GM12878 (cell line): ENCODE data around the gene CFAP20. TPM values are rescaled to one million over a fixed set of nuclear protein-coding genes. Genes with fewer than 3 reads are reported as not detected.

Experiments used
- ATAC-seq: fragments of 200-7000 bp; cut with Tn5 transposase; 3 replicates; pipeline ENCODE4 v1.9.1; 2020; ENCODE audit warnings: mild to moderate bottlenecking, moderate library complexity
- BruUV-seq: library from RNA; stranded (reverse); fragments of 400-500 nt; replicated peaks from 2 replicates; lab custom pipeline; 2021; lab: Mats Ljungman, UMichigan
- CTCF ChIA-PET: fragments of 300-600 bp; sonication (Branson Sonifier 250); formaldehyde crosslinking; extraction: SDS; loops from one replicate; lab custom pipeline; 2021; ENCODE audit warnings: inconsistent platforms; lab: Yijun Ruan, JAX
- POLR2A ChIA-PET: fragments of 350-600 bp; formaldehyde crosslinking; extraction: SDS; loops from one replicate; lab custom pipeline; 2021; ENCODE audit warnings: inconsistent platforms; lab: Charles Lee
- RAD21 ChIA-PET: fragments of 300-600 bp; sonication (Branson Sonifier 250); formaldehyde crosslinking; loops from one replicate; lab custom pipeline; 2023; ENCODE audit warnings: antibody characterized with exemption; ENCODE audit not compliant: unreplicated experiment; lab: Charles Lee
- SMC1A ChIA-PET: fragments of 300-600 bp; sonication (Branson Sonifier 250); formaldehyde crosslinking; loops from one replicate; lab custom pipeline; 2023; ENCODE audit not compliant: unreplicated experiment, uncharacterized antibody; lab: Charles Lee
- DNase-seq: peaks from one replicate; pipeline ENCODE4 v3.0.0-alpha.2; 2011; ENCODE audit warnings: low read depth, low spot score
- FAIRE-seq: peaks from 3 replicates; lab custom pipeline; 2011; peaks lifted over from hg19 to GRCh38; lab: Jason Lieb, UNC
- H2AFZ ChIP-seq: 2 replicates; pipeline ENCODE4 v1.6.0; 2011; ENCODE audit warnings: low read depth, low read length, control low read depth; ENCODE audit not compliant: control insufficient read depth
- H3K27ac ChIP-seq: 2 replicates; pipeline ENCODE4 v1.5.1; 2011; ENCODE audit warnings: control low read depth; ENCODE audit not compliant: control insufficient read depth, insufficient read depth
- H3K27me3 ChIP-seq, 2 experiments: replicated peaks in 1 of 2; 2 replicates each; pipeline versions ENCODE4 v1.6.0 to v1.6.1; 2011; ENCODE audit warnings: low read length in 1 of 2; ENCODE audit not compliant: control insufficient read depth in 2 of 2, insufficient read depth in 2 of 2
- H3K36me3 ChIP-seq, 2 experiments: 2 replicates each; pipeline ENCODE4 v1.5.1; 2011; ENCODE audit warnings: low read length in 1 of 2; ENCODE audit not compliant: control insufficient read depth in 2 of 2, insufficient read depth in 2 of 2
- H3K4me1 ChIP-seq: 2 replicates; pipeline ENCODE4 v1.6.1; 2011; ENCODE audit warnings: mild to moderate bottlenecking, low read length, moderate library complexity, mixed read lengths; ENCODE audit not compliant: control insufficient read depth, insufficient read depth
- H3K4me2 ChIP-seq: 2 replicates; pipeline ENCODE4 v1.6.0; 2011; ENCODE audit warnings: control low read depth; ENCODE audit not compliant: control insufficient read depth, insufficient read depth
- H3K4me3 ChIP-seq: fragments of 200-600 bp; sonication (generic); 2 replicates; pipeline ENCODE4 v1.5.1; 2016
- H3K79me2 ChIP-seq: 2 replicates; pipeline ENCODE4 v1.6.0; 2011; ENCODE audit warnings: low read length; ENCODE audit not compliant: control insufficient read depth, insufficient read depth
- H3K9ac ChIP-seq: 2 replicates; pipeline ENCODE4 v1.8.0; 2011; ENCODE audit warnings: low read length, control low read depth, mixed read lengths; ENCODE audit not compliant: control insufficient read depth, insufficient read depth
- H3K9me3 ChIP-seq: replicated peaks from 3 replicates; pipeline ENCODE4 v1.5.1; 2011; ENCODE audit warnings: mild to moderate bottlenecking, low read length; ENCODE audit not compliant: control insufficient read depth, insufficient read depth
- H4K20me1 ChIP-seq: 2 replicates; pipeline ENCODE4 v1.6.0; 2011; ENCODE audit not compliant: control insufficient read depth, insufficient read depth
- CREB1 ChIP-seq: IDR thresholded peaks from 2 replicates; pipeline ENCODE4 v1.6.1; 2012; ENCODE audit warnings: low read depth, mild to moderate bottlenecking, inconsistent platforms
- EED ChIP-seq: sonication (generic); IDR thresholded peaks from 2 replicates; pipeline ENCODE4 v1.6.1; 2016; ENCODE audit warnings: antibody characterized with exemption, low read depth
- FOXM1 ChIP-seq: IDR thresholded peaks from 2 replicates; pipeline ENCODE4 v1.6.1; 2012; ENCODE audit warnings: low read depth, mild to moderate bottlenecking, inconsistent platforms, low read length, moderate library complexity
- IRF4 ChIP-seq: IDR thresholded peaks from 2 replicates; pipeline ENCODE4 v1.6.1; 2011; ENCODE audit warnings: low read depth, low read length
- MYC ChIP-seq: IDR thresholded peaks from 2 replicates; pipeline ENCODE4 v1.6.1; 2011; ENCODE audit warnings: mild to moderate bottlenecking, low read length, moderate library complexity, inconsistent platforms; ENCODE audit not compliant: insufficient read depth, insufficient replicate concordance, insufficient read length, severe bottlenecking
- NR2C2 ChIP-seq: IDR thresholded peaks from 2 replicates; pipeline ENCODE4 v1.6.1; 2011; ENCODE audit warnings: borderline replicate concordance, low read depth; ENCODE audit not compliant: control insufficient read depth, insufficient read length
- PAX5 ChIP-seq: IDR thresholded peaks from 2 replicates; pipeline ENCODE4 v1.6.1; 2011; ENCODE audit warnings: low read depth, low read length, borderline replicate concordance
- POU2F2 ChIP-seq: IDR thresholded peaks from 3 replicates; pipeline ENCODE4 v1.6.1; 2011; ENCODE audit warnings: low read depth, mild to moderate bottlenecking, low read length, borderline replicate concordance
- SMAD1 ChIP-seq: fragments of 450-650 bp; IDR thresholded peaks from 2 replicates; pipeline ENCODE4 v1.6.1; 2018; ENCODE audit warnings: mild to moderate bottlenecking, low read depth; ENCODE audit not compliant: partially characterized antibody
- TARDBP ChIP-seq: IDR thresholded peaks from 2 replicates; pipeline ENCODE4 v1.6.1; 2016; ENCODE audit warnings: borderline replicate concordance
- ZBTB11 ChIP-seq: fragments of 450-650 bp; formaldehyde crosslinking; IDR thresholded peaks from 2 replicates; pipeline ENCODE4 v1.5.0; 2022; ENCODE audit warnings: mild to moderate bottlenecking, missing genetic modification characterization
- ZBTB40 ChIP-seq: fragments of 450-650 bp; IDR thresholded peaks from 2 replicates; pipeline ENCODE4 v1.6.1; 2016; ENCODE audit warnings: mild to moderate bottlenecking, moderate library complexity, borderline replicate concordance
- ZNF207 ChIP-seq: fragments of 450-650 bp; IDR thresholded peaks from 2 replicates; pipeline ENCODE4 v1.6.1; 2014; ENCODE audit warnings: antibody characterized with exemption, mild to moderate bottlenecking, borderline replicate concordance
- WGBS: methylation state at CpG from one replicate; pipeline ENCODE4 v1.1.6; 2016; ENCODE audit warnings: low lambda C conversion rate; ENCODE audit not compliant: insufficient replicate concordance, insufficient coverage; ENCODE audit errors: missing lambda C conversion rate; 5-methylcytosine and 5-hydroxymethylcytosine counted together
- in situ Hi-C: fragments of 300-500 bp; cut with MboI; formaldehyde crosslinking; loops from 9 replicates; pipeline ENCODE4 v1.14.3; 2018; ENCODE audit warnings: mixed read lengths
- intact Hi-C: fragments of 100-400 bp; cut with micrococcal nuclease; formaldehyde crosslinking; loops from one replicate; pipeline ENCODE4 v1.14.2; 2022; ENCODE audit not compliant: unreplicated experiment
- polyA plus RNA-seq, 11 experiments: library from polyadenylated mRNA; depleted of rRNA in 4 of 11; unstranded in 6 of 11; stranded (reverse) in 5 of 11; fragments of >200 nt; fragmentation: Nextera tagmentation in 4 of 11; fragmentation: Illumina TruSeq in 1 of 11; extraction: Ambion mirVana in 4 of 11; extraction: Trizol in 1 of 11; gene quantifications; 1 replicate in 1 of 11; 2 replicates in 10 of 11; pipeline versions ENCODE4 v1.2.1 to v1.2.3, GENCODE V29; 2011 to 2016; ENCODE audit warnings: inconsistent platforms in 2 of 11, missing spikeins in 2 of 11, low read depth in 1 of 11
- total RNA-seq, 4 experiments: library from RNA; depleted of rRNA in 3 of 4; stranded (reverse); fragments of >200 nt in 3 of 4; fragmentation: Illumina TruSeq in 1 of 4; extraction: Trizol in 1 of 4; gene quantifications; 2 replicates each; pipeline versions ENCODE4 v1.2.1 to v1.2.3, GENCODE V29; 2013 to 2021
- TF ChIP-seq, protein P1 (sequence below): fragments of 450-650 bp; IDR thresholded peaks from 2 replicates; pipeline ENCODE4 v1.6.1; 2017; ENCODE audit warnings: mild to moderate bottlenecking, low read depth, inconsistent platforms; ENCODE audit not compliant: poor library complexity, severe bottlenecking

Gene CFAP20
- total and polyA plus RNA-seq, 10 of the 15 experiments (the other 5 are each of a cell fraction or from before 2014, with no cell fraction given): 10.9 to 61.7 (median 46.2) TPM

GRCh38 chr16:58125041-58125440, 4.1 kb downstream of the CFAP20 start:
- peaks cover 21% of the 10 kb centered on the region for H3K4me1 ChIP-seq
- DNase-seq (no peak), FAIRE-seq (no peak), ATAC-seq (no peak)
- peaks cover 72% of the 10 kb centered on the region for H3K79me2 ChIP-seq
- BruUV-seq: no TSS peak
- no peaks in the 10 kb centered on the region for H3K9me3 ChIP-seq
- H4K20me1 ChIP-seq: peaks cover 5% of the 10 kb centered on the region; the same call in 1 of the 2 replicates
- H3K4me2 ChIP-seq: 0 out of 2 replicates have a peak overlapping the region, but pooled peaks have one; percentile 99
- ChIA-PET SMC1A (interaction anchor here (1.2 to 3.9 kb wide), 8 partner anchors 13 to 212 kb away, joined by 3 to 25 read pairs (median 6); no protein-coding TSS in a partner anchor), POLR2A (interaction anchor here (0.6 to 1.5 kb wide), 2 partner anchors 97 to 156 kb away, joined by 3 to 4 read pairs; no protein-coding TSS in a partner anchor), RAD21 (interaction anchor here (1.5 to 6.6 kb wide), 3 partner anchors 22 to 106 kb away, joined by 3 to 30 read pairs (median 7); no protein-coding TSS in a partner anchor), CTCF (interaction anchor here (0.5 to 13.7 kb wide), 9 partner anchors 25 to 368 kb away, joined by 3 to 186 read pairs (median 7); partner anchors contain the start of gene ZNF319)
- no peak overlapping the region for H3K27ac ChIP-seq
- H2AFZ ChIP-seq: no peak overlapping the region
- WGBS: 97% methylated on average over 4 of the region's 4 CpGs
- in situ Hi-C loops (loop anchor here (5.0 kb wide), 1 partner anchor 103 kb away; no protein-coding TSS in a partner anchor), intact Hi-C loops (loop anchor here (5.0 to 10.0 kb wide), 2 partner anchors 182 to 680 kb away; partner anchors contain the start of genes CIAPIN1 and COQ9)
- H3K36me3 ChIP-seq: peaks cover 0 to 4% of the 10 kb centered on the region in 2 experiments; a peak in 1 of 4 replicates
- H3K4me3 ChIP-seq: no peak overlapping the region
- H3K9ac ChIP-seq: no peak overlapping the region
- H3K27me3 ChIP-seq: no peaks in the 10 kb centered on the region
- no peak for TF ChIP-seq FOXM1
- no peak for TF ChIP-seq TARDBP
- TF ChIP-seq ZNF207: no peak
- no peak for TF ChIP-seq ZBTB11 (CRISPR knock-in tag)
- no peak for TF ChIP-seq PAX5
- no peak for TF ChIP-seq SMAD1
- TF ChIP-seq MYC: no peak
- TF ChIP-seq NR2C2: no peak
- TF ChIP-seq POU2F2: no peak
- TF ChIP-seq EED: no peak
- no peak for TF ChIP-seq ZBTB40
- no peak for TF ChIP-seq IRF4
- TF ChIP-seq, protein P1, sequence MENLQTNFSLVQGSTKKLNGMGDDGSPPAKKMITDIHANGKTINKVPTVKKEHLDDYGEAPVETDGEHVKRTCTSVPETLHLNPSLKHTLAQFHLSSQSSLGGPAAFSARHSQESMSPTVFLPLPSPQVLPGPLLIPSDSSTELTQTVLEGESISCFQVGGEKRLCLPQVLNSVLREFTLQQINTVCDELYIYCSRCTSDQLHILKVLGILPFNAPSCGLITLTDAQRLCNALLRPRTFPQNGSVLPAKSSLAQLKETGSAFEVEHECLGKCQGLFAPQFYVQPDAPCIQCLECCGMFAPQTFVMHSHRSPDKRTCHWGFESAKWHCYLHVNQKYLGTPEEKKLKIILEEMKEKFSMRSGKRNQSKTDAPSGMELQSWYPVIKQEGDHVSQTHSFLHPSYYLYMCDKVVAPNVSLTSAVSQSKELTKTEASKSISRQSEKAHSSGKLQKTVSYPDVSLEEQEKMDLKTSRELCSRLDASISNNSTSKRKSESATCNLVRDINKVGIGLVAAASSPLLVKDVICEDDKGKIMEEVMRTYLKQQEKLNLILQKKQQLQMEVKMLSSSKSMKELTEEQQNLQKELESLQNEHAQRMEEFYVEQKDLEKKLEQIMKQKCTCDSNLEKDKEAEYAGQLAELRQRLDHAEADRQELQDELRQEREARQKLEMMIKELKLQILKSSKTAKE: no peak
- no peak for TF ChIP-seq CREB1
